ENCODE results near the gene SGF29.
"Not testable (repeated sequence)": the region's sequence is repeated elsewhere in the genome, so short reads cannot be mapped to it uniquely, and the experiment has no call there.

Gene SGF29

GRCh38 chr16:28544998-28545397 is 8.7 kb upstream of the SGF29 start:
- Histone ChIP-seq H3K9ac (ENCODE audit: low read length) (no peak overlapping the region), H2AFZ (ENCODE audit: low read length) (no peak overlapping the region), H3K27me3 (ENCODE audit: insufficient read depth, low read length) (peaks cover 7% of the 10 kb centered on the region; the same call in 1 of the 2 replicates), H3K9me2 (ENCODE audit: low read depth, low read length) (no peaks in the 10 kb centered on the region), H3K9me3 (ENCODE audit: low read length) (no peaks in the 10 kb centered on the region), H3K4me3 (ENCODE audit: low read depth, low read length, poor library complexity, severe bottlenecking) (no peak overlapping the region), H3K79me2 (ENCODE audit: insufficient read depth, low read length) (no peaks in the 10 kb centered on the region), H3K27ac (ENCODE audit: low read depth, low read length, poor library complexity, severe bottlenecking) (no peak overlapping the region), H3K4me2 (ENCODE audit: low read length) (no peak overlapping the region), H4K20me1 (ENCODE audit: insufficient read depth, low read length) (no peaks in the 10 kb centered on the region), H3K4me1 (ENCODE audit: insufficient read depth, low read length, severe bottlenecking) (no peaks in the 10 kb centered on the region), H3F3A (ENCODE audit: insufficient read depth, low read length) (no peaks in the 10 kb centered on the region), H3K36me3 (ENCODE audit: insufficient read depth, low read length) (no peaks in the 10 kb centered on the region)
- TF ChIP-seq CTCF (IDR thresholded peaks at IDR 0.05; ENCODE audit: low read length) (no peak), EZH2 (IDR thresholded peaks at IDR 0.05; ENCODE audit: borderline replicate concordance, low read length) (no peak)

GRCh38 chr16:28545964-28546363 is 7.8 kb upstream of the SGF29 start:
- not testable (repeated sequence) for H3K9ac ChIP-seq (ENCODE audit: low read length); H3K4me2 ChIP-seq (ENCODE audit: low read length); H3K4me1 ChIP-seq (ENCODE audit: insufficient read depth, low read length, severe bottlenecking); H3K27me3 ChIP-seq (ENCODE audit: insufficient read depth, low read length); H3K79me2 ChIP-seq (ENCODE audit: insufficient read depth, low read length); H2AFZ ChIP-seq (ENCODE audit: low read length); H3K9me2 ChIP-seq (ENCODE audit: low read depth, low read length); H4K20me1 ChIP-seq (ENCODE audit: insufficient read depth, low read length); H3K36me3 ChIP-seq (ENCODE audit: insufficient read depth, low read length); H3K9me3 ChIP-seq (ENCODE audit: low read length); H3K27ac ChIP-seq (ENCODE audit: low read depth, low read length, poor library complexity, severe bottlenecking); H3K4me3 ChIP-seq (ENCODE audit: low read depth, low read length, poor library complexity, severe bottlenecking); H3F3A ChIP-seq (ENCODE audit: insufficient read depth, low read length)

GRCh38 chr16:28546626-28547025 is 7.1 kb upstream of the SGF29 start:
- no peak overlapping the region for H3K4me2 ChIP-seq (ENCODE audit: low read length)
- no peak for TF ChIP-seq CTCF (IDR thresholded peaks at IDR 0.05; ENCODE audit: low read length)
- TF ChIP-seq EZH2 (IDR thresholded peaks at IDR 0.05; ENCODE audit: borderline replicate concordance, low read length) = no peak
- no peaks in the 10 kb centered on the region for H3F3A ChIP-seq (ENCODE audit: insufficient read depth, low read length)
- H3K9ac ChIP-seq (ENCODE audit: low read length) = no peak overlapping the region
- H4K20me1 ChIP-seq (ENCODE audit: insufficient read depth, low read length) = no peaks in the 10 kb centered on the region
- H3K79me2 ChIP-seq (ENCODE audit: insufficient read depth, low read length) = no peaks in the 10 kb centered on the region
- H3K27ac ChIP-seq (ENCODE audit: low read depth, low read length, poor library complexity, severe bottlenecking) = no peak overlapping the region
- H3K27me3 ChIP-seq (ENCODE audit: insufficient read depth, low read length) = peaks cover 7% of the 10 kb centered on the region; the same call in 1 of the 2 replicates
- no peak overlapping the region for H2AFZ ChIP-seq (ENCODE audit: low read length)
- H3K36me3 ChIP-seq (ENCODE audit: insufficient read depth, low read length) = no peaks in the 10 kb centered on the region
- no peaks in the 10 kb centered on the region for H3K9me3 ChIP-seq (ENCODE audit: low read length)
- no peak overlapping the region for H3K4me3 ChIP-seq (ENCODE audit: low read depth, low read length, poor library complexity, severe bottlenecking)
- H3K4me1 ChIP-seq (ENCODE audit: insufficient read depth, low read length, severe bottlenecking) = no peaks in the 10 kb centered on the region
- no peaks in the 10 kb centered on the region for H3K9me2 ChIP-seq (ENCODE audit: low read depth, low read length)

- Histone ChIP-seq H3K79me2 (ENCODE audit: insufficient read depth, low read length) (no peaks in the 10 kb centered on the region), H3K9me2 (ENCODE audit: low read depth, low read length) (no peaks in the 10 kb centered on the region), H3K9me3 (ENCODE audit: low read length) (no peaks in the 10 kb centered on the region), H3K4me1 (ENCODE audit: insufficient read depth, low read length, severe bottlenecking) (peaks cover 4% of the 10 kb centered on the region), H3K4me3 (ENCODE audit: low read depth, low read length, poor library complexity, severe bottlenecking) (no peak overlapping the region), H3K36me3 (ENCODE audit: insufficient read depth, low read length) (no peaks in the 10 kb centered on the region), H3F3A (ENCODE audit: insufficient read depth, low read length) (no peaks in the 10 kb centered on the region), H4K20me1 (ENCODE audit: insufficient read depth, low read length) (no peaks in the 10 kb centered on the region), H3K27ac (ENCODE audit: low read depth, low read length, poor library complexity, severe bottlenecking) (no peak overlapping the region), H2AFZ (ENCODE audit: low read length) (no peak overlapping the region), H3K4me2 (ENCODE audit: low read length) (no peak overlapping the region), H3K27me3 (ENCODE audit: insufficient read depth, low read length) (peaks cover 4% of the 10 kb centered on the region; the same call in 1 of the 2 replicates), H3K9ac (ENCODE audit: low read length) (no peak overlapping the region)
- TF ChIP-seq CTCF (IDR thresholded peaks at IDR 0.05; ENCODE audit: low read length) (no peak), EZH2 (IDR thresholded peaks at IDR 0.05; ENCODE audit: borderline replicate concordance, low read length) (no peak)
Measured at GRCh38 chr16:28548306-28548802, 5.4 kb upstream of the SGF29 start.

Data from OCI-LY1 (cell line).